ENCODE data around the gene TMEM238. TPM values are rescaled to one million over a fixed set of nuclear protein-coding genes. Genes with fewer than 3 reads are reported as not detected.

TMEM238 gene
- total RNA-seq, 1 donor from 2014 or later: not detected

DNA sequence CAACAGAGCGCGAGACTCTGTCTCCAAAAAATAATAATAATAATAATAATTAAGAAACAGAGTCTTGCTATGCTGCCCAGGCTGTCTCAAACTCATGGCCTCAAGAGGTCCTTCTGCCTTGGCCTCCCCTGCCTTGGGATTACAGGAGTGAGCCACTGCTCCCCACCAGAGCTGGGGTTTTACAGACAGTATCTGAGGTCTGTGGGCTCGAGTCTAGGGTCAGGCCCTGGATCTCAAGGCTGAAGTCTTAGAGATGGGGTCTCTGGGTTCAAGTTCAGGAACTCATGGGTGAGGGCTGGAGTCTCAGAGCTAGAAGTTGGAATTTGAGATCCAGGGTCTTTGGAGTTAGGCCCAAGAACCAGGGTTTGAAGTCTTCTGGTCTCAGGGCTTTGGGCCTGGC lies 17.3 kb downstream of the TMEM238 start:
- Histone ChIP-seq H3K4me3 (no peak overlapping the region), H3K4me1 (peaks cover 0 to 5% of the 10 kb centered on the region in 2 donors), H3K27me3 (peaks cover 8% of the 10 kb centered on the region), H3K9me3 (no peaks in the 10 kb centered on the region), H3K36me3 (no peaks in the 10 kb centered on the region), H3K27ac (no peak overlapping the region)
- TF ChIP-seq, protein P1, sequence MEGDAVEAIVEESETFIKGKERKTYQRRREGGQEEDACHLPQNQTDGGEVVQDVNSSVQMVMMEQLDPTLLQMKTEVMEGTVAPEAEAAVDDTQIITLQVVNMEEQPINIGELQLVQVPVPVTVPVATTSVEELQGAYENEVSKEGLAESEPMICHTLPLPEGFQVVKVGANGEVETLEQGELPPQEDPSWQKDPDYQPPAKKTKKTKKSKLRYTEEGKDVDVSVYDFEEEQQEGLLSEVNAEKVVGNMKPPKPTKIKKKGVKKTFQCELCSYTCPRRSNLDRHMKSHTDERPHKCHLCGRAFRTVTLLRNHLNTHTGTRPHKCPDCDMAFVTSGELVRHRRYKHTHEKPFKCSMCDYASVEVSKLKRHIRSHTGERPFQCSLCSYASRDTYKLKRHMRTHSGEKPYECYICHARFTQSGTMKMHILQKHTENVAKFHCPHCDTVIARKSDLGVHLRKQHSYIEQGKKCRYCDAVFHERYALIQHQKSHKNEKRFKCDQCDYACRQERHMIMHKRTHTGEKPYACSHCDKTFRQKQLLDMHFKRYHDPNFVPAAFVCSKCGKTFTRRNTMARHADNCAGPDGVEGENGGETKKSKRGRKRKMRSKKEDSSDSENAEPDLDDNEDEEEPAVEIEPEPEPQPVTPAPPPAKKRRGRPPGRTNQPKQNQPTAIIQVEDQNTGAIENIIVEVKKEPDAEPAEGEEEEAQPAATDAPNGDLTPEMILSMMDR (IDR thresholded peaks at IDR 0.05): no peak
- DNase-seq (ENCODE audit: low spot score in 2 of 2): no peak
- intact Hi-C loops (cut with DNase I): no loop called here

DNA sequence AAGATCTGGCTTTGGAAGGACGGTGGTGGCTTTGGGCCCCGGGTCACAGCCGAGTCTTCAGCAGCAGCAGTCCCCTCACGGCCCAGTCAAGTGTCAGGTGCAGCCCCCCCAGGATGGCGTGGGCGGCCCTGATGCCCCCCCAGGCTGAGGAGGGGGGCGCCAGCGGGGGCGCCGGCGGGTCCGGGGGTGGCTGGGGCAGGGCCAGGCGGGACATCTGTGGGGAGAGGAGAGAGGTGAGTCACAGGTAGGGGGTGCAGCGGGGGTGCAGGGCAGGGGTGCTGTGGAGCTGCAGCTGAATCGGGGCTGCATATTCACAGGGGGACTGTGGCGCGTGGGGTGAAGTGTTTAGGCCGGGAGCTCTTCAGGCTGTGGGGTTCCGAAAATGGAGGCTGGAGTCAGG lies 18.1 kb downstream of the TMEM238 start:
- Histone ChIP-seq H3K36me3 (no peaks in the 10 kb centered on the region), H3K4me1 (peaks cover 0 to 5% of the 10 kb centered on the region in 2 donors), H3K27me3 (peaks cover 8% of the 10 kb centered on the region), H3K4me3 (no peak overlapping the region), H3K27ac (no peak overlapping the region), H3K9me3 (no peaks in the 10 kb centered on the region)
- TF ChIP-seq, protein P1 (IDR thresholded peaks at IDR 0.05): no peak
- DNase-seq (ENCODE audit: low spot score in 2 of 2): no peak
- intact Hi-C loops (cut with DNase I): no loop called here

DNA sequence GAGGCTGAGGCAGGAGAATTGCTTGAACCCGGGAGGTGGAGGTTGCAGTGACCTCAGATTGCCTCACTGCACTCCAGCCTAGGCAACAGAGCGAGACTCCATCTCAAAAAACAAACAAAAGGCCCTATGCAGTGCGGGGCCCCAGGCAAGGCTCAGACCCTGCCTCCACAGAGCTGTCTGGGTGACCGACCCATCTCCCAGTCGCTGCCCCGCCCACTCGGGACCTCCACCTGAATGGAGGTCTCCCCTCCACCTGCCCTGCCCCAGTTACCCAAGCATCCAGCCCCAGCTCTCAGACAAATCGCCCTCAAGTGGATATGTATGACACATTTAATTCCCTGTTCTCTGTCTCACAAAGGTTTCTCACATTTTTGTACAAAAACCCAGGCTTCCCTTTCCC lies 18.8 kb downstream of the TMEM238 start:
- Histone ChIP-seq H3K36me3 (no peaks in the 10 kb centered on the region), H3K4me1 (peaks cover 0 to 5% of the 10 kb centered on the region in 2 donors), H3K27ac (no peak overlapping the region), H3K27me3 (peaks cover 8% of the 10 kb centered on the region), H3K9me3 (no peaks in the 10 kb centered on the region), H3K4me3 (no peak overlapping the region)
- DNase-seq (ENCODE audit: low spot score in 2 of 2): no peak
- TF ChIP-seq, protein P1 (IDR thresholded peaks at IDR 0.05): no peak
- intact Hi-C loops (cut with DNase I): no loop called here

DNA sequence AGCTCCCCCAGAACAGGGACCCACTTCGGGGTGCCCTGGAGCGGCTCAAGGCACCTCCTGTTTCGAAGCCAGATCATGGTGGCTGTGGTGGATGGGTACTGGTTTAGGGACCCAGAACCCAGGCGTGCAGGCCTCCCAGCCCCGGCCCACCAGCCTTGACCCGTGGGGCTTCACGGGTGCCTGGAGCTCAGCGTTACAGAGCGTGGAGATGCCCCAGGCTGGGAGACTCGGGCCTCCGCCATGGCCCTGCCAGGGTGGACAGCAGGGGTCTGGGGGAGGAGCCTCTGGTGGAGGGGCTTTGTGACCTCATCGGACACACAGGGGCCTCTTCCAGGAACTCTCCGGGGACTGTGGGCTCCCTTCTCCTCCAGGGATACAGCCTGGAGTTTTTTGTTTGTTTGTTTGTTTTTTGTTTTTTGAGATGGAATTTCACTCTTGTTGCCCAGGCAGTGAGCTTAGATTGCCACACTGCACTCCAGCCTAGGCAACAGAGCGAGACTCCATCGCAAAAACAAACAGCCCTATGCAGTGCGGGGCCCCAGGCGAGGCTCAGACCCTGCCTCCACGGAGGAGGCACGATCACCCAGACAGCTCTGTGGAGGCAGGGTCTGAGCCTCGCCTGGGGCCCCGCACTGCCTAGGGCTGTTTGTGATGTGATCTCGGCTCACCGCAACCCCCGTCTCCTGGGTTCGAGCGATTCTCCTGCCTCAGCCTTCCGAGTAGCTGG lies 20.9 kb downstream of the TMEM238 start, which contains the start of gene GARIN5B:
Gene GARIN5B, minus strand, starts transcription at position 271 of the 727 bp plus-strand sequence. Its CDS starts 194 bp downstream, at position 77.
- intact Hi-C loops (cut with DNase I): no loop called here
- H3K27me3 ChIP-seq: no peaks in the 10 kb centered on the region
- H3K4me1 ChIP-seq: no peaks in the 10 kb centered on the region
- TF ChIP-seq, protein P1 (IDR thresholded peaks at IDR 0.05): no peak
- H3K27ac ChIP-seq: no peak within 1 kb of the TSS
- H3K9me3 ChIP-seq: no peaks in the 10 kb centered on the region
- no peaks in the 10 kb centered on the region for H3K36me3 ChIP-seq
- DNase-seq (ENCODE audit: low spot score in 2 of 2): no peak
- H3K4me3 ChIP-seq: no peak within 1 kb of the TSS

DNA sequence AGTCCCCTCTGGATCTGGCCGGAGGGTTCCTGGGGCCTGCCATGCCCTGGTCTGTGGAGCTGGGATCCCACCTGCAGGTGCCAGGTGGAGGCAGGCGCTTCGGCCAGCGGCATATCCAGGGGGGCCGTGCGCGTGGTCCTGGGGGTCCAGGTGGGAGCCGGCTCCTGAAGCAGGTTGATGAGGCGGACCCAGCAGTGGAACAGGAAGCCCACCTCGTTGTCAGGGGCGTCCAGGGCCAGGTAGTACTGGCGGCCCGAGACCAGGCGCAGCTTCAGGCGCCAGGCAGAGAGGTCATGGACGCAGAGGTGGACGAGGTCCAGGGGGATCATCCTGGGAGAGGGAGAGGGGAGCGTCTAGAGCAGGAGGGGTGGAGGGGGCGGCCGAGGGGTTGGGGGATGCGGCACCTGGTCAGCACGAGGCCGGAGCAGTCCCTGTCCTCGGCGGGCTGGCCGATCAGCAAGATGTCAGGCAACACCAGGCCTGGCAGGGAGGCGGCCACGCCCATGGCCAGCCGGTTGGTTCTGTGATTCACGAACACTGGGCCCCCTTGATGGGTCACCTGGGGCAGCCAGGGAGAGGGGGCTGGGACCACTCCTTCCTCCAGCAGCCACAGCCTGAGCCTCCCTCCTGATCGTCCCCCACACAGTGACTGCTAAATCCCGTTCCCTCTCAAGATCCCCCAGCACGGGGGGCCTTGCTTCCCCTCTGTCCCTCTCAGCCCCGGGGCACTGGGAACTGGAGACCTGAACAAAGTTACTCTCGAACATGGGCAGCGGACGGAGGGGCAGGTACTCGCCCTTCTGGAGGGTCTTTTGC lies 21.7 kb downstream of the TMEM238 start:
- H3K27me3 ChIP-seq: no peaks in the 10 kb centered on the region
- intact Hi-C loops (cut with DNase I): no loop called here

More for the DNA sequence above, 21.7 kb downstream of the TMEM238 start:
- H3K4me3 ChIP-seq: no peak overlapping the region
- H3K27ac ChIP-seq: no peak overlapping the region
- no peaks in the 10 kb centered on the region for H3K4me1 ChIP-seq
- TF ChIP-seq, protein P1 (IDR thresholded peaks at IDR 0.05): no peak
- H3K9me3 ChIP-seq: no peaks in the 10 kb centered on the region
- no peaks in the 10 kb centered on the region for H3K36me3 ChIP-seq
- DNase-seq (ENCODE audit: low spot score in 2 of 2): no peak

All from ascending aorta (tissue), 2 donors.